ENCODE measurements around the gene ATP2A3.
"Not testable (repeated sequence)": the region's sequence is repeated elsewhere in the genome, so short reads cannot be mapped to it uniquely, and the experiment has no call there.

The ATP2A3 gene

GRCh38 chr17:3954976-3955672 is 9.1 kb downstream of the ATP2A3 start:
- no peak for DNase-seq (ENCODE audit: low read depth)

- DNase-seq (ENCODE audit: low read depth) = no peak
Measured at GRCh38 chr17:3954086-3954485, 10.2 kb downstream of the ATP2A3 start.

- no peak for DNase-seq (ENCODE audit: low read depth)
Measured at GRCh38 chr17:3953542-3953941, 10.7 kb downstream of the ATP2A3 start.

- no peak for DNase-seq (ENCODE audit: low read depth)
Measured at GRCh38 chr17:3952186-3952585, 12.1 kb downstream of the ATP2A3 start.

- no peak for DNase-seq (ENCODE audit: low read depth)
Measured at GRCh38 chr17:3951420-3951819, 12.8 kb downstream of the ATP2A3 start.

GRCh38 chr17:3951003-3951402 is 13.2 kb downstream of the ATP2A3 start:
- DNase-seq (ENCODE audit: low read depth) = no peak

- no peak for DNase-seq (ENCODE audit: low read depth)
Measured at GRCh38 chr17:3950584-3950983, 13.7 kb downstream of the ATP2A3 start.

GRCh38 chr17:3949418-3949817 is 14.8 kb downstream of the ATP2A3 start:
- no peak for DNase-seq (ENCODE audit: low read depth)

GRCh38 chr17:3948551-3948950 is 15.7 kb downstream of the ATP2A3 start:
- not testable (repeated sequence) for DNase-seq (ENCODE audit: low read depth)

GRCh38 chr17:3947318-3947810 is 16.9 kb downstream of the ATP2A3 start:
- DNase-seq (ENCODE audit: low read depth) = no peak

GRCh38 chr17:3946711-3947235 is 17.5 kb downstream of the ATP2A3 start:
- no peak for DNase-seq (ENCODE audit: low read depth)

- DNase-seq (ENCODE audit: low read depth) = no peak
Measured at GRCh38 chr17:3944485-3945388, 19.5 kb downstream of the ATP2A3 start.

- no peak for DNase-seq (ENCODE audit: low read depth)
Measured at GRCh38 chr17:3943240-3943891, 20.9 kb downstream of the ATP2A3 start.

GRCh38 chr17:3940965-3941698 is 23.1 kb downstream of the ATP2A3 start:
- DNase-seq (ENCODE audit: low read depth) = no peak

GRCh38 chr17:3937359-3937758 is 26.9 kb downstream of the ATP2A3 start:
- DNase-seq (ENCODE audit: low read depth) = no peak

- DNase-seq (ENCODE audit: low read depth) = no peak
Measured at GRCh38 chr17:3935825-3936355, 28.3 kb downstream of the ATP2A3 start.

- DNase-seq (ENCODE audit: low read depth) = no peak
Measured at GRCh38 chr17:3935140-3935542, 29.1 kb downstream of the ATP2A3 start.

- DNase-seq (ENCODE audit: low read depth) = no peak
Measured at GRCh38 chr17:3929764-3930163, 34.5 kb downstream of the ATP2A3 start.

GRCh38 chr17:3929181-3929580 is 35.1 kb downstream of the ATP2A3 start:
- DNase-seq (ENCODE audit: low read depth) = no peak

- no peak for DNase-seq (ENCODE audit: low read depth)
Measured at GRCh38 chr17:3928406-3928805, 35.8 kb downstream of the ATP2A3 start.

GRCh38 chr17:3927628-3928340 is 36.5 kb downstream of the ATP2A3 start:
- no peak for DNase-seq (ENCODE audit: low read depth)

Measured in stimulated activated CD8-positive, alpha-beta memory T cell treated with anti-CD3 and anti-CD28 coated beads, Interleukin-12 subunit alpha, Interleukin-12 subunit beta, amount 100 ng/mL, for 4 hours (primary cell).